Endodermal cell (in vitro differentiated cells): ENCODE data around the gene DNAJB9. TPM values are rescaled to one million over a fixed set of nuclear protein-coding genes. Genes with fewer than 3 reads are reported as not detected.

ENCODE experiments used
- DNase-seq: peaks from one replicate; pipeline ENCODE4 v3.0.0-alpha.2; 2017
- H3K27ac ChIP-seq: 2 replicates; pipeline ENCODE4 v1.5.1; 2013; ENCODE audit warnings: mild to moderate bottlenecking, low read depth, low read length, moderate library complexity
- H3K27me3 ChIP-seq: 2 replicates; pipeline ENCODE4 v1.6.1; 2013; ENCODE audit warnings: mild to moderate bottlenecking, low read length, moderate library complexity; ENCODE audit not compliant: insufficient read depth, control insufficient read depth, poor library complexity, severe bottlenecking
- H3K36me3 ChIP-seq: 2 replicates; pipeline ENCODE4 v1.7.0; 2013; ENCODE audit warnings: mild to moderate bottlenecking, low read length, moderate library complexity; ENCODE audit not compliant: control insufficient read depth, insufficient read depth
- H3K4me1 ChIP-seq: one replicate; pipeline ENCODE4 v1.7.0; 2013; ENCODE audit warnings: low read length; ENCODE audit not compliant: control insufficient read depth, insufficient read depth
- H3K4me3 ChIP-seq: 2 replicates; pipeline ENCODE4 v1.5.1; 2013; ENCODE audit warnings: mild to moderate bottlenecking, low read length, moderate library complexity
- H3K9ac ChIP-seq: 2 replicates; pipeline ENCODE4 v1.6.1; 2013; ENCODE audit warnings: mild to moderate bottlenecking, low read length, moderate library complexity; ENCODE audit not compliant: poor library complexity, severe bottlenecking; ENCODE audit errors: extremely low read depth
- H3K9me3 ChIP-seq: 2 replicates; pipeline ENCODE4 v1.6.1; 2013; ENCODE audit warnings: mild to moderate bottlenecking, low read length, moderate library complexity; ENCODE audit not compliant: control insufficient read depth
- H3K27ac Mint-ChIP-seq: 2 replicates; pipeline ENCODE4 v1.8.0; 2020; ENCODE audit warnings: mixed read lengths
- H3K27me3 Mint-ChIP-seq: 2 replicates; pipeline ENCODE4 v1.8.0; 2021; ENCODE audit warnings: mild to moderate bottlenecking, mixed read lengths; ENCODE audit not compliant: insufficient read depth
- H3K36me3 Mint-ChIP-seq: 2 replicates; pipeline ENCODE4 v1.8.0; 2020; ENCODE audit warnings: low read depth, mixed read lengths
- H3K4me1 Mint-ChIP-seq: 2 replicates; pipeline ENCODE4 v1.8.0; 2020; ENCODE audit warnings: mixed read lengths
- H3K4me3 Mint-ChIP-seq: 2 replicates; pipeline ENCODE4 v1.8.0; 2020; ENCODE audit warnings: mild to moderate bottlenecking, moderate library complexity, mixed read lengths
- H3K9me3 Mint-ChIP-seq: 2 replicates; pipeline ENCODE4 v1.8.0; 2020; ENCODE audit warnings: mild to moderate bottlenecking, mixed read lengths
- CTCF ChIP-seq: fragments of 200-600 bp; sonication (generic); conservative IDR thresholded peaks from 2 replicates; pipeline ENCODE4 v1.5.0; 2021; ENCODE audit warnings: antibody characterized with exemption, mild to moderate bottlenecking
- WGBS, 2 experiments: methylation state at CpG; one replicate each; pipeline versions ENCODE4 v1.1.5 to v1.1.7; 2013; ENCODE audit warnings: missing lambda C conversion rate in 2 of 2, mixed read lengths in 1 of 2; ENCODE audit not compliant: insufficient coverage in 1 of 2, insufficient read length in 1 of 2; 5-methylcytosine and 5-hydroxymethylcytosine counted together
- total RNA-seq, 2 donors: library from RNA; stranded (reverse); fragmentation: NEBNext Ultra II Directional in 1 of 2; extraction: Animal tissue kit (Norgen Biotek cat#: 25700) in 1 of 2; gene quantifications; 2 replicates in 1 of 2; 3 replicates in 1 of 2; pipeline ENCODE4 v1.2.1, GENCODE V29; 2021

Gene DNAJB9
- total RNA-seq, 2 donors from 2014 or later = 14.4 to 16.6 TPM

- no peaks in the 10 kb centered on the region for H3K4me1 ChIP-seq
- WGBS, 2 experiments = 94 to 96% methylated on average over 5 to 6 of the region's 6 CpGs
- no peak for DNase-seq
- Mint-ChIP-seq H3K4me3 (no peak overlapping the region), H3K36me3 (no peaks in the 10 kb centered on the region), H3K27ac (no peak overlapping the region), H3K27me3 (peaks cover 5% of the 10 kb centered on the region), H3K9me3 (no peaks in the 10 kb centered on the region), H3K4me1 (peaks cover 16% of the 10 kb centered on the region)
- no peak for TF ChIP-seq CTCF
- no peak overlapping the region for H3K4me3 ChIP-seq
- H3K27me3 ChIP-seq = no peaks in the 10 kb centered on the region
- no peaks in the 10 kb centered on the region for H3K36me3 ChIP-seq
- no peaks in the 10 kb centered on the region for H3K9me3 ChIP-seq
- H3K9ac ChIP-seq = no peak overlapping the region
- no peak overlapping the region for H3K27ac ChIP-seq
Measured at GRCh38 chr7:108598914-108599580, 29.4 kb downstream of the DNAJB9 start.

GRCh38 chr7:108600399-108600798, 30.7 kb downstream of the DNAJB9 start:
- Histone ChIP-seq H3K36me3 (no peaks in the 10 kb centered on the region), H3K4me1 (no peaks in the 10 kb centered on the region), H3K9ac (no peak overlapping the region), H3K9me3 (no peaks in the 10 kb centered on the region), H3K4me3 (no peak overlapping the region), H3K27me3 (no peaks in the 10 kb centered on the region), H3K27ac (no peak overlapping the region)
- WGBS, 2 experiments = 92% methylated on average over 1 of the region's 1 CpG; no CpG with 5 or more reads in 1 of the 2 experiments
- Mint-ChIP-seq H3K27ac (no peak overlapping the region), H3K36me3 (no peaks in the 10 kb centered on the region), H3K27me3 (peaks cover 5% of the 10 kb centered on the region), H3K9me3 (no peaks in the 10 kb centered on the region), H3K4me3 (no peak overlapping the region), H3K4me1 (peaks cover 22% of the 10 kb centered on the region)
- no peak for TF ChIP-seq CTCF
- no peak for DNase-seq

GRCh38 chr7:108603656-108604306, 34.1 kb downstream of the DNAJB9 start:
- Mint-ChIP-seq H3K27me3 (no peaks in the 10 kb centered on the region), H3K27ac (no peak overlapping the region)

More at GRCh38 chr7:108603656-108604306, 34.1 kb downstream of the DNAJB9 start:
- Histone ChIP-seq H3K27ac (no peak overlapping the region), H3K9me3 (no peaks in the 10 kb centered on the region), H3K9ac (no peak overlapping the region), H3K4me1 (no peaks in the 10 kb centered on the region), H3K4me3 (no peak overlapping the region), H3K36me3 (no peaks in the 10 kb centered on the region), H3K27me3 (no peaks in the 10 kb centered on the region)
- Mint-ChIP-seq H3K4me1 (peaks cover 24% of the 10 kb centered on the region), H3K9me3 (no peaks in the 10 kb centered on the region), H3K4me3 (no peak overlapping the region), H3K36me3 (no peaks in the 10 kb centered on the region)
- TF ChIP-seq CTCF = no peak
- 54 to 68% methylated on average over 4 to 8 of the region's 8 CpGs for WGBS, 2 experiments
- no peak for DNase-seq
